GM12892 (cell line): Measurements from ENCODE around the gene SERPINA5.

Experiments used
- POLR2A ChIP-seq: IDR thresholded peaks from 2 replicates; pipeline ENCODE4 v1.6.1; 2011; ENCODE audit warnings: low read depth, low read length, control low read depth
- POLR2AphosphoS5 ChIP-seq: IDR thresholded peaks from 2 replicates; pipeline ENCODE4 v1.6.1; 2011; ENCODE audit warnings: low read depth, low read length, control low read depth
- TAF1 ChIP-seq: IDR thresholded peaks from 2 replicates; pipeline ENCODE4 v1.6.1; 2011; ENCODE audit warnings: low read depth, mild to moderate bottlenecking, control low read depth, low read length, borderline replicate concordance

DNA sequence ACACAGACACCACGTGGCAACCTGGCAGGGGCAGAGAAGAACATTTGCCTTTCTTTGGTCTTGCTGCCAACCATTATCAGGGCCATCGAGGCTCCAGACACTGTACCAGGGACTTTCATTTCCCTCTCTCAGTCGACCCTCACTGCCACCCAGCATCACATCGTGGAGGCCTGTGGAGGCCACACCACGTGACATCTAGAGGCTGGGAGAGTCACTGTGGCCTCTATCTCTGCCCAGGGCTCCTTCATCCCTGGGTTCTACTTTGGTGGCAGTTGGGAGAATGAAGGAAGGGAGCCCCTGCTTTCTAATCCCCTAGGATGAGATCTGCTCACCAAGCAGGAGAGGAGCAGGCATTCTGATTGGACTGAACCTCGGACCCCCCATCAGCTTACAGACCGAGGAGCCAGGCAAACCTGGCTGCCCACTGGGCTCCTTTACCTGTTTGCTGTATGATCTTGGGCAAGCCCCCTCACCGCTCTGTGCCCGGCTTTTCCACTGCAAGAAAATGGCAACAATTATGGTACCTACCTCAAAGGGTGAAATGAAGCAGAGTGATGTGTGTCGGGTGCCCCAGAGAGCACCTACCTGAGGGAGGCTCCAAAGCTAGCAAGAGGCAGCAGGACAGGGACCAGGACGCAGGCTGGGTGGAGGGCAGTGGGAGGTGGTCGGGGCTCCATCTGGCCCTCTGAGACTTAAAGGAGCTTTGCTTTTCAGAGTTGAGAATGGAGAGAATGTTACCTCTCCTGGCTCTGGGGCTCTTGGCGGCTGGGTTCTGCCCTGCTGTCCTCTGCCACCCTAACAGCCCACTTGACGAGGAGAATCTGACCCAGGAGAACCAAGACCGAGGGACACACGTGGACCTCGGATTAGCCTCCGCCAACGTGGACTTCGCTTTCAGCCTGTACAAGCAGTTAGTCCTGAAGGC lies 32.8 kb downstream of the SERPINA5 start:
- TF ChIP-seq POLR2AphosphoS5 (no peak), POLR2A (no peak), TAF1 (no peak)
